ENCODE measurements around the gene NUDT1. TPM values are rescaled to one million over a fixed set of nuclear protein-coding genes. Genes with fewer than 3 reads are reported as not detected.

Gene NUDT1
- total RNA-seq, 1 experiment from 2014 or later, result 84.7 TPM

DNA sequence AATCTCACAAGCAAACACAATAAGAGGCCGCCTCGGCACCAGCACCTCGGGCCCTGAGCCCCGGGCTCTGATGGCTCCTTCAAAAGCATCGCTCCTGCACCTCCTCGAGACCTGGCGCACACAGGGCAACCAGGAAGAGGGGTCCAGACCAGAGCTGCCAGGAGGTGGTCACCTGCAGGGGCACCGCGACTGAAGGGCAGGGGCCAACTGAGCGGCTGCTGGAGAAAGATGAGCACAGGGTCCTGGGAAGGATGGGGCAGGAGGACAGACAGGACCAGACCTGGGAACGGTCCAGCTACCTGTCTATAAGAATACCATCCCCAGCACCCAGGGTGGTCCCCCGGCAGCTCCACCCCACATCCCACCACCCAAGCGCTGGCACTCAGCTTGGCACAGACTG lies 30.1 kb upstream of the NUDT1 start:
- Mint-ChIP-seq H3K27me3 (ENCODE audit: low read depth) (no peaks in the 10 kb centered on the region), H3K36me3 (ENCODE audit: insufficient read depth in 1 of 3, low read depth in 3 of 3) (peaks cover 57 to 85% (median 84%) of the 10 kb centered on the region in 3 experiments), H3K27ac (no peak overlapping the region; a peak in 1 of 7 replicates), H3K4me3 (no peak overlapping the region), H3K4me1 (no peaks in the 10 kb centered on the region), H3K9me3 (peaks cover 1 to 5% of the 10 kb centered on the region in 2 experiments; a peak in 3 of 5 replicates)
- Histone ChIP-seq H4K8ac (replicated peaks; ENCODE audit: insufficient read length, low read depth, low read length) (no peak overlapping the region), H3K79me2 (ENCODE audit: insufficient read depth, low read length) (no peaks in the 10 kb centered on the region), H3T11ph (ENCODE audit: low read length) (no peak overlapping the region), H2BK120ac (ENCODE audit: low read depth, low read length, poor library complexity, severe bottlenecking) (no peak overlapping the region), H3K79me1 (ENCODE audit: insufficient read depth, low read depth, low read length, poor library complexity, severe bottlenecking) (no peaks in the 10 kb centered on the region), H3K9me3 (ENCODE audit: control insufficient read depth, low read depth, low read length) (no peaks in the 10 kb centered on the region), H3K27me3 (ENCODE audit: insufficient read depth, low read length) (no peaks in the 10 kb centered on the region), H2BK5ac (ENCODE audit: insufficient read length, low read length) (no peak overlapping the region), H3K23ac (ENCODE audit: insufficient read length, low read depth, low read length) (no peak overlapping the region), H3K4me1 (ENCODE audit: insufficient read depth, low read length) (no peaks in the 10 kb centered on the region), H3K4ac (ENCODE audit: low read depth, low read length) (no peak overlapping the region), H2BK15ac (ENCODE audit: low read depth, low read length) (no peak overlapping the region), H2BK20ac (ENCODE audit: low read depth, low read length, poor library complexity, severe bottlenecking) (no peak overlapping the region), H3K27ac (ENCODE audit: insufficient read length, low read depth, low read length) (no peak overlapping the region), H3K14ac (ENCODE audit: insufficient read depth, low read length) (no peak overlapping the region), H3K18ac (ENCODE audit: insufficient read length, low read depth, low read length) (no peak overlapping the region), H3K4me2 (ENCODE audit: insufficient read depth, insufficient read length, low read length) (no peak overlapping the region), H2AK5ac (ENCODE audit: insufficient read length, low read length) (no peak overlapping the region), H2BK12ac (ENCODE audit: insufficient read length, low read depth, low read length) (no peak overlapping the region), H3K9ac (ENCODE audit: extremely low read depth, insufficient read length, low read length) (no peak overlapping the region), H4K5ac (ENCODE audit: insufficient read length, low read depth, low read length) (no peak overlapping the region), H4K20me1 (ENCODE audit: control insufficient read depth, insufficient read depth, insufficient read length) (no peaks in the 10 kb centered on the region), H2AFZ (ENCODE audit: low read length) (no peak overlapping the region), H3K56ac (ENCODE audit: insufficient read length, low read depth, low read length) (no peak overlapping the region), H4K91ac (ENCODE audit: insufficient read length, low read depth, low read length) (no peak overlapping the region), H3K23me2 (ENCODE audit: insufficient read length, low read depth, low read length, poor library complexity, severe bottlenecking) (no peaks in the 10 kb centered on the region)
- TF ChIP-seq, protein P1, sequence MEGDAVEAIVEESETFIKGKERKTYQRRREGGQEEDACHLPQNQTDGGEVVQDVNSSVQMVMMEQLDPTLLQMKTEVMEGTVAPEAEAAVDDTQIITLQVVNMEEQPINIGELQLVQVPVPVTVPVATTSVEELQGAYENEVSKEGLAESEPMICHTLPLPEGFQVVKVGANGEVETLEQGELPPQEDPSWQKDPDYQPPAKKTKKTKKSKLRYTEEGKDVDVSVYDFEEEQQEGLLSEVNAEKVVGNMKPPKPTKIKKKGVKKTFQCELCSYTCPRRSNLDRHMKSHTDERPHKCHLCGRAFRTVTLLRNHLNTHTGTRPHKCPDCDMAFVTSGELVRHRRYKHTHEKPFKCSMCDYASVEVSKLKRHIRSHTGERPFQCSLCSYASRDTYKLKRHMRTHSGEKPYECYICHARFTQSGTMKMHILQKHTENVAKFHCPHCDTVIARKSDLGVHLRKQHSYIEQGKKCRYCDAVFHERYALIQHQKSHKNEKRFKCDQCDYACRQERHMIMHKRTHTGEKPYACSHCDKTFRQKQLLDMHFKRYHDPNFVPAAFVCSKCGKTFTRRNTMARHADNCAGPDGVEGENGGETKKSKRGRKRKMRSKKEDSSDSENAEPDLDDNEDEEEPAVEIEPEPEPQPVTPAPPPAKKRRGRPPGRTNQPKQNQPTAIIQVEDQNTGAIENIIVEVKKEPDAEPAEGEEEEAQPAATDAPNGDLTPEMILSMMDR (conservative IDR thresholded peaks at IDR 0.05), result no peak
- no CpG with 5 or more reads among the region's 13 CpGs for WGBS (ENCODE audit: extremely low coverage, insufficient read length, low lambda C conversion rate)
- DNase-seq, result no peak
